ENCODE measurements around the gene EML4.

EML4 gene

DNA sequence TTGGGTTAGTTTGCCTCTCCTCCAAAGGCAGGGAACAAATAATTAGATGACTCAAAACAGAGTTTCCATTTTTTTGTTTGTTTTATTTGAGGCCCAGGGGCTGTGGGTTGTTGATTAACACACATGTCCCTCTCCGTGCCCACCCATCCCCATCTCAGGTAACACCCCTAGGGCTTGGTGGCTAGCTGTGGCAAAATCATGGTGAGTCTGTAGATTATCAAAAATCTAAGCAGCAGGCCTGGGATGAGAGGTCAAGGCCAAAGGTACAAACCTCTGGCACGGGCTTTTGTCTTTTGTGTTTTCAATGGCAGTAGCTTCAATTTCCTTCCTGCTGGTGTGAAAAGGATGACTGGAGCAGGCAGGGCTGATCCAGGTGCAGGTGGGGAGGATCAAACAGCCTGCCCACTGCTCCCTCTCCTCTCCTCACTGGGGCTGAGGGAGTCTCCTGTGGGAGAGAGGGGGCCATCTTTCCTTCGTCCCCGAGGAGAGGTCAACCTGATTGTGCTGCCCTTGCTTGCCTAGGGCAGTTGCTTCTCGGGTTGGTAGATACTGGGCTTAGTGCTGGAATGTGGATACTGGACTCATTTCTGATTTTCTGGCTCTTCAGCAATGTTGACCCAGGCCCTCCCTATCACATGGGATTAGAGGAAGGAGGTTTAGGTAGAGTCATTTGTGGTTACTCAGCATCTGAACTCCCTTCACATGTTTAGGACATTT is 31.9 kb upstream of the EML4 start:
- DNase-seq (ENCODE audit: low spot score) = no peak

DNA sequence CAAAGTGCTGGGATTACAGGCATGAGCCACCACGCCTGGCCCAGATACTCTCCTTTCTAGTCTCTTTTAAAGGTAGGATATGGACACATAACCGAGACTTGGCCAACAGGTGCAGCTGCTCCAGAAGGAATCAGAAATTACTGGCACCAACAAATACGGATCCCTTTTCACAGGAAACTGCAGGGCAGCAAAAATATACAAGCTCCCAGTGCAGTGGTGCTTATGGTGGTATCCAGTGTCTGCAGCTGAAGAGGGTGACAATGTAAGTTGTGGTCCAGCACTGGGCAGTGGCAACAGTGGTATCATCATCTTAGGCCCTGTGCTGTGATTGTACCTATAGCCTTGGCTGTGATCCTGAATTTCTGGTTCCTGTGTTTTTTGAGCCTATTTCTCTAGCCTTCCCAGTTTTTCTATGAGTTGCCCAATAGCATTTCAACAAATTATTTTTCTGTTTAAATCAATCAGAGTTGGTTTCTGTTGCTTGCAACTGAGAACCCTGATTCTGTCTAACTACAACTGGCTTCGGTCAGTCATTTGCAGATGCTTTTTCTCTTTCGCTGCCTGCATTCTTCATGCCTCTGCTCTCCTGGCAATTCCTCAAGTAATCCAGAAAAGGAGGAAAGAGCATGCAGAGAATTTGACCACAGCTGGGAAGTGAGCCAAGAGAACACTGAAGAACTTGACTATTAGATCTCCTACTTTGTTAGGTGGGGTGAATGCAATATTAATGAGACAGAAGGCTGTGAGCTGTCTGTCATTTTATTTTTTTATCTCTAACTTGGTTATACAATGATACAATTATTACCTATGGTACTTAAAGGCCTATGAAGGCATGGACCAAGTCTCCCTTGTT is 30.8 kb upstream of the EML4 start:
- peak; percentile 61 for DNase-seq (ENCODE audit: low spot score)

DNA sequence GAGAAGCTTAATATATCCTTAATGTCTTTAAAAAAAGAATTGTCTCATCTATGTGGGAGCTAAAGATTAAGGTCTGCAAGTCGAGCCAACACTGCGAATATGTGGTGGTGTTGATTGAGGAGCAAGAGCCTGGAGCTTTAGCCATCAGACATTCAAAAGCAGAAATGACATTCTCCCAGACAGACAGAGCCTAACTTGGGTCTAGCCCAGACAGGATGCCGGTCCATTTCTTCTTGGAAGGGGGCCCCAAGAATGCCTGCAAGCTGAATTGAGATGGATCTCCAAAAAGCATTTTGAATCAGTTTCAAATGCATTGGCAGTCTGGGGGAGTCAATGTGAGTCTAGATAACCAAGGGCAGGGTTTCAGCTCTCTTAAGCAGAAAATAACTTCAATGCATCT is 30.1 kb upstream of the EML4 start:
- DNase-seq (ENCODE audit: low spot score) = peak; percentile 17

DNA sequence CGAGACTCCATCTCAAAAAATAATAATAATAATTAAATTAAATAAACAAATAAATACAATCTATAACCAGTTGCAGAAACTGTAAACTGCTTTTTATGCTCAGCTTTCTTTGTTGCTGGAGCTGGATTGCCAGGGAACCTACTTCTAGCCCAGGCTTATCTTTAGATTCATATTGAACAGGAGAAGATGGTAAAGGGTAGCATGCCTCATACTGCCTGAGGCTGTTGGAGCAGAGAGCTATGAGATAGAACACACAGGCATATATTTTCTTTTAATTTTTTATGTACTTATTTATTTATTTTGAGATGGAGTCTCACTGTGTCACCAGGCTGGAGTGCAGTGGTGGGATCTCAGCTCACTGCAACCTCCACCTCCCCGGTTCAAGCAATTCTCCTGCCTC is 28.7 kb upstream of the EML4 start:
- no peak for DNase-seq (ENCODE audit: low spot score)

DNA sequence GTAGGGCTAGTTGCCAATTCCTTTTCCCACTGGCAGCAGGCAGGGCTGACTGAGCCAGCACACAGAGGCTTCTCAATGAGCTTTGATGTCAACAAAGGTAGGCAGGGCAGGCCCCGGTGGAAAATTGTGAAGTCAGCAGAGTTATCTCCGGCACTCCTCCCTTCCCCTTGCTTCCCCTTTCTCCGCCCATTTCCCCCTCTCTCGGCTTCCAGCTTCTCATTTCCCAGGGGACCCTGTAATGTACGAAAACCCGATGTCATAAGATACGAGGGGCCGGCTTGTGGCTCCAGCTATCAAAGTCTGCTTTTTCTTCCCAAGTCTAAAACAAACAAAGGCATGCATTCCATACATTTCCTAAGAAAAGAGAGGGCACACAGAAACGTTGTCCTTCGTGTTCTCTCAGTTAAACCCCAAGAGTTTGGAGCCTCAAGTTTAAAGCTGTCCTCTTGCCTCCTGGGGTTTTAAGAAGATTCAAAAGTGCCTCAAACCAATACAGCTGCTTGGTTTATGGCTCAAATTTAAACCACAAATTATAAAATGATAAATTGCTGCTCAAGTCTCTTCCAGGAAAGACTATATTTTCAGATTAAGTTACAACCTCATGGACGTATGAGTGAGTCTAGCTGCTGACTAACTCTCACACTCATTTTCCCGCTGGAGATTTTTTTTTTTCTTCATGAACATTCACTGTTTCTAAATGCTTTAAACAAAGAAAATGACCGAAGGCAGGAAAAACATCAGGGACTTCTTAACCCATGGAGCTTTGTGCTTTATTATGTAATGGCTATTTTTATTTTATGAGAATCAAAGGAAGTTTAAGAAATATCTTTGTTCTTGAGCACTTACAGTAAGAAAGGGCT is 27.2 kb upstream of the EML4 start:
- peak; percentile 53 for DNase-seq (ENCODE audit: low spot score)

DNA sequence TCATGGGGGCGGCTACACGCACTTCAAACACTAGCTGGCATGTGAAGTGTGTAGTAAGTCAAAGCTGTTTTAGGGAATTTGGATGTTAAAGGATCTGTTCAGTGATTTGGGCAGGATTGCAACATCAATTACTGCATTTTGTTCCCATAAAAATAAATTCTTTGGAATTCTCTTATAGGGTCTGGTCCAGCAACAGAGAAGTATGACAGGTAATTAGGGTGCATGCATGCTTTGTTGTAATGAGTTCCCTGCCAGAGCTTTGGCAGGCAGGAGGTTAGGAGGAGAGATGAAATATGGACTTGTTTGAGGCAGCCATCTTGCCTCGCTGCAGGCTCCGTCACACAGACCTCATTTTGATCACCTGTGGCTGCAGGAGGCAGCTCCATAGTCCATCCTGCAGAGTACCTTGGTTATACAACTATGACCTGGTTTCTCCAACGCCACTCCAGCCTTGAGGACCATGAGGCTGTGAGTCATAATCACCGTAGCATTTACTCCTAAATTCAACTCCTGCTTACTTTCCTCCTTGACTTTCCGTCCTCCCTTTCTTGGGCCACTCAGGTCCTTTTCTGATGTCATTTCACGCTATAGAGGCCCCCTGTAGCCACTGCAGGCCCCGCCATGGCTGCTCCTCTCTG is 26.5 kb upstream of the EML4 start:
- DNase-seq (ENCODE audit: low spot score) = no peak

DNA sequence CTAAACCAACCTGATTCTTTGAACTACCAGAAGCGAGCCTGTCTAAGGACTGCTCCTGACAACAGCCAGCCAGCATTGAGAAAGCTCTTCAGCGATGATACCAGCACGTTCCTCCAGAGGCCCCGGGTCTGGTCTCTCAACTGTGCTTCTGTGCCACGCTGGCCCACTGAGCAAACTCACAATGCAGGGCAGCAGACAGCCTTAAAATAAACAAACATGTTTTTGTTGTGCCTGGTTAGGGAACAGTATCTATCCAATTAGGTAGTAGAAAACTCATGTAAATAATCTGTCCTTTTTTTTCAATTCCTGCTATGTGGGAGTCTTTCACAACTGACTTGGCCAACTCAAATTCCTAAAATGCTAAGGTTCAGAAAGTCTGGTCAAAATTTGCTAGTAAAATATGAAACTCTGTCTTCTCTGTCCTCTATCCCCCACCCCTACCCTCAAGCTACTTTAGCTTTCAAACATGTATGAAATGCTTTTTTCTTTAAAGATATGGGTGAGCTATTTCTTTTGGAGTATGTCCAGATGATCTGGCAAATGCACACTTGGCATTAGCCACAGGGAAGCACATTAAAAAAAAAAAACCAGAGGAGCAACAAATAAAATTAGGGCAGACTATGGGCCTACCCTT is 21.4 kb upstream of the EML4 start:
- no peak for DNase-seq (ENCODE audit: low spot score)

DNA sequence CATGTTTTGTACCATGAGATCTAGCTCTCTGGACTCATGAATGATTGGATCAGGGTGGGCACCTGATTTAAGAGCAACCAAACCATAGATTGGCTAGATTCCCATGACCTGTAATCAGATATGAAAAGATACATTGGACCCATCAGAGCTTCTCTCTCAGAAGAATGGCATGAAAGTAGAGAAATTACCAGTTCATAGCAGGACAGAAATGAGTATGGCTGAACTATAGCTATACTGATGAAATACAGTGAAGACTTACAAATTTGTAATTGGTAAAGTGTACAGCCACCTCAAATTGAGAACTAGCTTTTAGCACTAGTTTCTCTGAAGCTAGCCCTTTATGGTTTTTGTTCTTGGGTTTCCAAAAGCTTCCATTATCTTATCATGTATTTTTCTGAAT is 19.0 kb upstream of the EML4 start:
- no peak for DNase-seq (ENCODE audit: low spot score)

DNA sequence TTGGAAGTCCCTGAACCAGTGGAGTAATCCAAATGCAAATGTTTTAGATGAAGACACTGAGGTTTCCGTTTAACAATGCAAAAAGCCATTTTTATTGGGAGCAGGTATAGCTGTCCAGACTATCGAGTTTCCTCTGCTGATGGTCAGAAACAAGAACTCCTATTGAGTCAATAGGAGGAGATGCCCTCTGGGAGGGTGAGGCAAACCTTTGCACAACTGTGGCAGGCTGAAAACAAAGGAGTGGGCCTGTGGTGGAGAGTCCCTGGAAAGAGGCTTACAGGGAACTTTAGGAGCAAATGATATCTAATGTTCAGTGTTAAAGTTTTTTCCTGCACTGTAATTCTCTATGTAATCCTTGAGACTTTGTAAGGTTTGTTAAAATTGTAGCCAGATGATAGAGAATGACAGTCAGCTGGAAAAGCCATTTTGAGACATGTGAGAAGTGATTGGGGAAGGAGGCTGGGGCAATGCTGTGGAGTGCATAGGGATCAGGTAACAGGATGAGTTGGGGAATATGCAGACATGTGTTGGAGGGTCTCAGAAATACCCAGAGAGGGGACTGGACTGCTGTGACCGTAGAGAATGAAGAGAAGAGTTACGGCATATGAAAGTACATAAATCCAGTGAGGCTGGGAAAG is 15.1 kb upstream of the EML4 start:
- DNase-seq (ENCODE audit: low spot score) = no peak

DNA sequence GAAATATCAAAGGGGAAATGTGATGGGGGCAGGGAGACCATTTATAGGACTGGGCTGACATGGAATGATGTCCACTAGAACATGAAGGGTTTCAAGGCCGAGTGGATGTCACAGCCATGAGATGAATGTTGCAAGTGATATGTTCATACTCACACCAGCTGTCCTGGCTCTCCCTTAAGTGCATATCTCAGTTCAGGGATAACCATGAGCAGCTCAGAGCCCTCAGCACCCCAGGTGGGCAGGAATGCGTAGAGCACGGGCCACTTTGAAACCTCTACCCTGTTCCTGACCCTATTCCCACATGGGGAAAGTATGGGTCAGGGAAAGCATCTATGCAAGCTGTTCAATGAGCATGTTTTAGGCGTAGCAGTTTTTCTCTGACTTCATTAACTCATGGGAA is 12.4 kb upstream of the EML4 start:
- DNase-seq (ENCODE audit: low spot score) = no peak

DNA sequence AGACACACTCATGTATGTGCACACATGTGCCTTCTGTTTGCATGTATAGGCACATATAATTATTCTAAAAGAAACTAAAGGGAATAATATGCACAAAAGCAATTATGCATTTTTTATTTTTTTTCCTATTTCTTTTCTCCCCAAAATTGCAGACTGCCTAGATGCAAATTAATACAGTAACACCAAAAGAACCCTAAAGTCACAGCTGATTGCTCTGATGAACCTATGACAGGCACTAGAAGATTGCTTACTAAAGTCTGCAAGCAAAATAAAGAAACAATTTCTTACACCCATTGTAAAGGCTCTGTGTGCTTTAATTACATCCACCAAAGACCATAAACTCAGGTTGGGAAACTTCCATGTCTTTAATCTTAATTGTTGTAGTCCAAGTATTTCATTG is 7.7 kb upstream of the EML4 start:
- DNase-seq (ENCODE audit: low spot score) = no peak

DNA sequence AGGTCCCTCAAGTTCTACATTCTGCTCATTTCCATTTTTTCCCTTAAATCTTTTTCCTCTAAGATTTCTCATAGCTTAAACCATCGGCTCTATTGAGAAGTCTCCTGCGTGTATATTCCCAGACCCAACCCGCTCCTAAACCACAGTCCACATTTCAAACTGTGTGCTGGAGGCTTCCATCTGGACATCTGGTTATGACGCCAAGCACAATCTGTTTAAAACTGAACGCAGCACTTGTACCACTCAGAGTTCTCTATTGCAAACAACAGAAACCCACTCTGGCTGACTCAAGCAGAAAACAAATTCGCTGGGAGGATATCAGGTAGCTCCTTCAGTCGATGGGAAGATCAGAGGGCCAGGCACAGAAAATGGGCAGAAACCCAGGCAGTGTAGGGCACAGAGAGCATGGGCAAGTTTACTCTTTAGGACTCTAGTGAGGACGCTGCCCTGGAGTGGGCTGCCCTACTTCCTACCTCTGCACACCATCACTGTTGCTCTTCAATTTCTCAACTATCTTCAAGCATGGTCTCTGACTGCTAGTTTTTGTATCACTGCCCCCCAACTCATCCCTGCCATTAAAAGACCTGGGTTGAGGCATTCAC is 5.6 kb upstream of the EML4 start:
- DNase-seq (ENCODE audit: low spot score) = no peak

DNA sequence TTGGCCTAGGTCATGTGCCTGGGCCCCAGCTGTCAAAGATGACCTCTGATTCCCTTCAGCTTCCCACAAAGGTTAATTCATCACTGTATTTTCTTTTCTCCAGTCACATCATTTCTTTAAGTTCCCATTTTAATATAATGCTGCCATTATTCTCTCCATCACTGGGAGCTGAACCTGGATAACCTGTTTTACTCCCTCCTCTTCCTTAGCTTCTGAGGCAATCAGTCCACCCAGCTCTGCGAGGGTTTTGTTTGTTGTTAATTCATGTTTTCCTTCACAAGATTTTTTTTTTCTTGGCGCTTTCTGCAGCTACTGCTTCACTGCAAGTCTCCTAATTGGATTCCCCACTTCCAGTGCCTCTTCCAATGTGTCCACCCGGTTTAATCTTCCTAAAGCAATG is 5.1 kb upstream of the EML4 start:
- DNase-seq (ENCODE audit: low spot score) = no peak

DNA sequence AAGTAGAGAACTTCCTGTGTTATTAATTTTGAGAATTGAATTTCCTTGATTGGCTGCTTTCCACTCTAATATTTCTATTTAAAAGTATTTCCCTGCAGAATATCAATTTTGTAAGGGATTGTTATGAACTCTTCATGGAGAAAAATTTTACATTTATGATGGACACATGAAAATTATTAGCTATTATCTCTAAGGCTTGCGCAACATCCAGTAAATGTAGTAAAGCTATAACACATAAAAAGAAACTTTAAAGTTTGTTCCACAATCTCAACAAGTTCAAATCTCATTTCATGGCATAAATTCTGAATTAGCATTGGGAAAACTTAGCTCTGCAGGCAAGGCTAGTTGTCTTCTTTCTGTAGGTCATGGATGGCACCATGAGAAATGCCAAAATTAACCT is 4.2 kb upstream of the EML4 start:
- DNase-seq (ENCODE audit: low spot score) = no peak

DNA sequence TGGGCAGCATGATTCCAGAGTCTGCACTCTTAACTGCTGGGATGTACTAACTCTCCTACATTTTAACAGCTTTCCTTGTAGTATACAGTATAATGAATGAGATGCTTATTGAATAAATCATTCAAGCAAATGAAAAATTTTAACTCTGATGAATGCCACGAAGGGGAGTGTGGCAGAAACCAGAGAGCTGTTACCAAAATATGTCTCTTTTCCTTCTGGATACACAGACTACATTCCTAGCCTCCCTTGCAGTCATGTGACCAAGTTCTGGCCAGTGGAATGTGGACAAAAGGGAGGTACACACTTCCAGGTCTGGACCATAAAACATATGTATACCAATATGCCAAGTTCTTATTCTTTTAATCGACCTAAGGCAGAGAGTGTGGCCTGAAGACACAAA is 1.7 kb upstream of the EML4 start:
- no peak for DNase-seq (ENCODE audit: low spot score)

DNA sequence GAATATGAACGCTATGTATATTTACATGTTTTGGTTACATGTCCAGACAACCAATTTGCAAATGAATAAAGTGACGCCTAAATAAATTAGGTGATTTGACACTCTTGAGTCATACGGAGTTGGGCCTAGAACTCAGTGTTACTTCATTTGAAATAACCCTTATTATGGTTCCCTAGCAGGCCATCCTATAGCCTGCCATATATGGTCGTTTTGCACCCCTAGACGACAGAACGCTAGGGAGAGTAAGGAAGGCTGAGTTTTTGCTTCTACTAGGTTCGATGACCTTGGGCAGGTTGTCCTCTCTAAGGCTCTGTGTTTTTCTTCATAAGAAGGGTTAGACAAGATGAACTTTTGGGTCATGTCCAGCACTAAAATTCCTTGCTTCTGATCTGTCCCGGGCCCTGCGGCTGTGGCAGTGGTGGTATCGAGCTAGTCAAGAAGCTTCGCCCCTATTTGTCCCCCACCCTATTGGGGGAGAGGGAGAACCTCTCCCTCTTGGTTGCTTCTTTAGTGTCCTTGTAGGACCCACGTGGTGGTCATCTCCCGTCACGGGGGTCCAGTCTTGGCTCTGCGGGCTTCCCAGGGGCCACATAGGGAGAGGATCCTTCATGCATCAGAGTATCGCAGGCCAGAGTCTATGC is 574 bp upstream of the EML4 start:
- no peak for DNase-seq (ENCODE audit: low spot score)

DNA sequence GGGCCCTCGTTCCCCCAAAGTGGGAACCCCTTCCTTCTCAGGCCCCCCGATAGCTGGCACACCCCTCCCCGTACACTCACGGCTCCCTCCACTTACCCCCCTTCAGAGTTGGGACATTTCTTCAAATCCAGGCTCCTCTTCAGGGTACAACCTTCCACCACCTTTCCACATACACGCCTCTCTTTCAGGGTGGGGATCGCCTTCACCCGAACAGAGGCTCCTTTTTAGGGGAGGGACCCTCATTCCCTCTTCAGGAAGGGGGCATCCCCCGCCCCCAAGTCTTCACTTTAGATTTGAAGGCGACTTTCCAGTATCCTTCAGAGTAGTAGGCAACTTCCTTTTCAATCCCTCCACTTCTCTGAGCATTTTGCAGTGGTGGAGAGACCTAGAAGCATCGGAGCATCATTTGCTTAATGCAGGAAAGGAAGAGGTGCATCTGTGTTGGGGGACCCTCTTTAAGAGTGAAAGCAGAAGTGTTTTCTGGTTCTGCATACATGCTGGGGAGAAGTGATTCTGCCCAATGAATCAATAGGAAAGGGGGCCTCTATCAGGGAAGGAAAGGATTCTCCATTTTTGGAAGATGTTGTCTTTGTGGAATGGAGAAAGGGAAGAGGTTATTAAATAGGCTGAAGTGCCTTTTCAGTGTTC is 845 bp downstream of the EML4 start:
- peak; percentile 35 for DNase-seq (ENCODE audit: low spot score)

DNA sequence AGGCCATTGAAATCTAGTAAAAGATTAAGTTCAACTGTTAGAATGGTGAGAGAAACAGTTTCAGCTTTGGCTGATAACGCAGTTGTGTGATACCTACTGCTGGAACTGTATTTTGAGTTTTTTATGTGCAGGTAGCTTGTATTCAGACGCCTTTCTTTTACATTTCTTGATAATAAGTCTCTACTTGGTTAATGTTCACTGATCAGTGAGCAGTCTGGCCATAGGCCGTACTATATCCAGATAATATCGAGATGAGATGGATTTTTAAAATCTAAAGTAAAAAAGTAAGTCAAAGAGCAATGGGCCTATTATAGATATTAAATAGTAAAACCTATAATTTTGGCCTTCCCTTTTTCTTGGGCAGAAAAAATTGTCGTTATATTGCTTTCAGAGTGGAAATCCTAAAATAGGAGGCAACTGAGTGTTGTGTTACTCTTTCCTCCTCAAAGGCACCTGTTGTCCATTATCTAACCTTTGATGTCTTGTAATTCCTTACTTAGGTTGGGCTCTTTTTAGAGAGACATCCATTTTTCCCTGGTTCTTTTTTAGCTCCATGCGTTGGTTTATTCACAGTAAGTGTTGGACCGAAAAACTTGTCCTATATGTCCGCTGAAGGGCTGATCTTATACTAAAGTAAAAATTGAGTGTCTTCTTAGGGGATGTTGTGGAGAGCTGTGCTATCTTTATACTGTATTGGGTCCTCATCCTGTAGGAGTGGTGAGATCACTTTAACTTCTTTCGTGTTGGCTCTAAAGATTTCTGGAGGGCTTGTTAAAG is 1.7 kb downstream of the EML4 start:
- DNase-seq (ENCODE audit: low spot score) = no peak

DNA sequence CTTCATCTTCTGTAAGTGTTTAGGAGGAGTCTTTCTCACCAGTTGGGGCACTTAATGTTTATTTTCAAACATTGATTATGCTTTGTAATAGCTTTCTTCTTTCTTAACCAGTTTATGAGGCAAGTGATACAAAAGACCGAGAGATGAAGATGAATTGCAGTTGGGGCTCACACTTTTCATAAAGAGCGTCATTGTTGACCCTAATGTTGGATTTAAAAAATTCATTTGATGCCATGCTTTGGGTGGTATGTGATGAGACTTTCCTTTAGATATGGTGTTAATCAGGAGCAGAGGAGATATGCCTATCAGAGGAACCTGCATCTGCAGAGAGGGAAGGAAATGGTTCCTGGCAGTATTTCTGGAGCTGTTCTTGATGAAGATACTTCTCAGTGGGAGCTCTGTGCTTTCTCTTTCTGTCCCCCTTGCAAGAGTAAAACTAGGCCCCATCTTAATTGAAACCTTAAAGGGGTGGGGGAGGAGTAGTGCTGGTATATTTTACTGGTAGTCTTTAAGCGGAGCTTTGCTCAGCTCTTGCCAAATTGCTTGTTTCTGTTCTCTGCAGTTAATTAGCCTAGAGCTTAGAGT is 2.3 kb downstream of the EML4 start:
- peak; percentile 21 for DNase-seq (ENCODE audit: low spot score)

Measured in pons (tissue), 1 donor.